Stimulated activated CD4-positive, alpha-beta T cell treated with anti-CD3 and anti-CD28 coated beads, TNF-alpha, amount 100 ng/mL, for 1 hour (primary cell): ENCODE results near the gene SLC22A23.
A peak's percentile ranks its signal among the peaks of the same experiment; 100 is the strongest.

ENCODE experiments used
- DNase-seq, 3 donors: peaks; one replicate each; pipeline ENCODE4 v3.0.0-alpha.2; 2020; ENCODE audit warnings: low read depth in 3 of 3, low spot score in 1 of 3

The SLC22A23 gene

GRCh38 chr6:3371222-3371949 is 85.5 kb downstream of the SLC22A23 start:
- no peak for DNase-seq

GRCh38 chr6:3370361-3371221 is 86.3 kb downstream of the SLC22A23 start:
- no peak for DNase-seq

GRCh38 chr6:3369985-3370360 is 86.9 kb downstream of the SLC22A23 start:
- DNase-seq = no peak

- no peak for DNase-seq
Measured at GRCh38 chr6:3368685-3369084, 88.2 kb downstream of the SLC22A23 start.

GRCh38 chr6:3367630-3368029 is 89.2 kb downstream of the SLC22A23 start:
- DNase-seq = no peak

- DNase-seq = no peak
Measured at GRCh38 chr6:3366596-3367413, 90.0 kb downstream of the SLC22A23 start.

GRCh38 chr6:3364391-3364790 is 92.5 kb downstream of the SLC22A23 start:
- no peak for DNase-seq

GRCh38 chr6:3363296-3364025 is 93.4 kb downstream of the SLC22A23 start:
- no peak for DNase-seq

- DNase-seq = no peak
Measured at GRCh38 chr6:3361312-3362037, 95.4 kb downstream of the SLC22A23 start.

GRCh38 chr6:3360727-3361045 is 96.2 kb downstream of the SLC22A23 start:
- DNase-seq = no peak

GRCh38 chr6:3359973-3360726 is 96.7 kb downstream of the SLC22A23 start:
- no peak for DNase-seq

- DNase-seq = no peak
Measured at GRCh38 chr6:3359101-3359752, 97.6 kb downstream of the SLC22A23 start.

- no peak for DNase-seq
Measured at GRCh38 chr6:3358413-3359100, 98.3 kb downstream of the SLC22A23 start.

GRCh38 chr6:3357678-3358077 is 99.2 kb downstream of the SLC22A23 start:
- no peak for DNase-seq

GRCh38 chr6:3356824-3357420 is 99.9 kb downstream of the SLC22A23 start:
- no peak for DNase-seq

- peak; percentile 8 to 17 (median 17) for DNase-seq
Measured at GRCh38 chr6:3356056-3356823, 100.6 kb downstream of the SLC22A23 start.

GRCh38 chr6:3355358-3356055 is 101.3 kb downstream of the SLC22A23 start:
- no peak for DNase-seq
